AG09309 (cell line): ENCODE data around the gene MKX.

Experiments
- DNase-seq: peaks from one replicate; pipeline ENCODE4 v3.0.0-alpha.2; 2010; ENCODE audit warnings: low read depth
- H3K4me3 ChIP-seq: 2 replicates; pipeline ENCODE4 v1.5.1; 2011; ENCODE audit warnings: mild to moderate bottlenecking, low read depth, low read length, moderate library complexity; ENCODE audit not compliant: control insufficient read depth
- TF ChIP-seq, protein P1 (sequence below): IDR thresholded peaks from 2 replicates; pipeline ENCODE4 v1.5.1; 2011; ENCODE audit warnings: mild to moderate bottlenecking, low read depth, low read length, inconsistent platforms; ENCODE audit not compliant: insufficient read depth, control insufficient read depth; ENCODE audit errors: missing control alignments

Gene MKX

DNA sequence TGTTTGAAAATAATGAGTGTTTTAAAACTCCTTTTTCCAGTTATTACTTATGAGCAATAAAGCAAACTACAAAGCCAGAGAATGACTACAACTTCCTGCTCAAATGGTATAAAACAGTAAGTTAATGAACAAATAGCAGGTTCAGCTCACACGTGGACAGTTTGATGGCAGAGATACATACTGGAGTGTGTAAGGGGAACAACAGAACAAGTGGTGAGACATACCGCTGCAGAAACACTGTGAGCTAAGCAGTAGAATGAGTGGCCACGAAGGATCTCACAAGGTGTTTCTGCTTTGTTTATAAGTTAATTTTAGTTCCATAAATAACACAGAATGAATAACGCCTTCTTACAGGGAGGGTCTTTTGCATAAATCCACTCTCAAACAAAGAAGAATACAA is 3.0 kb upstream of the MKX start:
- no peak overlapping the region for H3K4me3 ChIP-seq
- TF ChIP-seq, protein P1, sequence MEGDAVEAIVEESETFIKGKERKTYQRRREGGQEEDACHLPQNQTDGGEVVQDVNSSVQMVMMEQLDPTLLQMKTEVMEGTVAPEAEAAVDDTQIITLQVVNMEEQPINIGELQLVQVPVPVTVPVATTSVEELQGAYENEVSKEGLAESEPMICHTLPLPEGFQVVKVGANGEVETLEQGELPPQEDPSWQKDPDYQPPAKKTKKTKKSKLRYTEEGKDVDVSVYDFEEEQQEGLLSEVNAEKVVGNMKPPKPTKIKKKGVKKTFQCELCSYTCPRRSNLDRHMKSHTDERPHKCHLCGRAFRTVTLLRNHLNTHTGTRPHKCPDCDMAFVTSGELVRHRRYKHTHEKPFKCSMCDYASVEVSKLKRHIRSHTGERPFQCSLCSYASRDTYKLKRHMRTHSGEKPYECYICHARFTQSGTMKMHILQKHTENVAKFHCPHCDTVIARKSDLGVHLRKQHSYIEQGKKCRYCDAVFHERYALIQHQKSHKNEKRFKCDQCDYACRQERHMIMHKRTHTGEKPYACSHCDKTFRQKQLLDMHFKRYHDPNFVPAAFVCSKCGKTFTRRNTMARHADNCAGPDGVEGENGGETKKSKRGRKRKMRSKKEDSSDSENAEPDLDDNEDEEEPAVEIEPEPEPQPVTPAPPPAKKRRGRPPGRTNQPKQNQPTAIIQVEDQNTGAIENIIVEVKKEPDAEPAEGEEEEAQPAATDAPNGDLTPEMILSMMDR = no peak
- no peak for DNase-seq

DNA sequence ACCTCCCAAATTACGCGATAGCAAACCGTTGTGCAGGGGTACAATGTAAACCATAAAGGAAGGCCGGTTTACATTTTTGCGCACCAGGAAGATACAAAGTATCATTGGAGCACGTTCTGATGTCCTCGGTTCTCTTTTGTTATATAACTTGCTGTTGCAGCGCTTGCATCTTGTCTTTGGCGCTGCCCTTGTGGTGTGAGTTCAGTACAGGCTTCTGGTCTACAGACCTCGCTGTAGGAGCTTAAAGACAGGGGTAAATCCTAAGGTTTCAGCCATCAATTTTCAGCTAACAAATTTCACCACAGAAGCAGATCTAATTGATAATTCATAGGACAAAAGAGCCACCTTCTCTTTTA is 1.5 kb upstream of the MKX start:
- DNase-seq = no peak

DNA sequence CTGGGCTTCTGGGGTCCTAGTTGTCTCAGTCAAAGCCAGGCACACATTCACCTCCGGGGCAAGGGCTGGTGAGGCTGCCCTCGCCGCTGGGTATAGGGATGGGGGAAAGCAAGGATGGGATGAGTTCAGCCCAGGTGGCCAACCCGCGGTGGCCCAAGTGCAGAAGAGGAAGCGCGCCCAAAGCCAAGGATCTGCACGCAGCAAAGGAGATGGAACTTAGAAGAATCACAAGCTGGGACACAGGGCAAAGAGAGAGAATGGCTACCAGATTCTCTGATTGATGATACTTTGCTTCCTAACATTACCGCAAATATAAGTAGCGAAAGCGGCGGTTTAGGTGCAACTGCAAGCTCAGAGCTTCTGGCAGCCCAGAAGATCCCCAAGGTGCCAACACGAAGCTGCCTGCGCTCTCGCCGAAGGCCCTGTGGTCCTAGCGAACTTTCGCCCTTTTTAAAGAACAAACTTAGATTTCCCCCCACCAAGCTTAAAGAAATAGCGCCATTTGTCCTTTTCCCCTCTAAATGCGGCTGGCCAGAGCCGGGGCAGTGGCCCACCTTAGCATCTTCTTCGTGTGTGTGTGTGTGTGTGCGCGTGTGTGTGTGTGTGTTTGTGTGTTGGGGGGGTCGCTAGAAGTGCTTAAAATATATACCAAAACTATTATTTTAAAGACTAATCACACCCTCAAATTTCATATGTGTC is 927 bp upstream of the MKX start:
- no peak for DNase-seq
- TF ChIP-seq, protein P1 = no peak
- peak overlapping the region; percentile 66 for H3K4me3 ChIP-seq

More for the DNA sequence above, 1.5 kb upstream of the MKX start:
- TF ChIP-seq, protein P1 = no peak
- peak overlapping the region; percentile 66 for H3K4me3 ChIP-seq

DNA sequence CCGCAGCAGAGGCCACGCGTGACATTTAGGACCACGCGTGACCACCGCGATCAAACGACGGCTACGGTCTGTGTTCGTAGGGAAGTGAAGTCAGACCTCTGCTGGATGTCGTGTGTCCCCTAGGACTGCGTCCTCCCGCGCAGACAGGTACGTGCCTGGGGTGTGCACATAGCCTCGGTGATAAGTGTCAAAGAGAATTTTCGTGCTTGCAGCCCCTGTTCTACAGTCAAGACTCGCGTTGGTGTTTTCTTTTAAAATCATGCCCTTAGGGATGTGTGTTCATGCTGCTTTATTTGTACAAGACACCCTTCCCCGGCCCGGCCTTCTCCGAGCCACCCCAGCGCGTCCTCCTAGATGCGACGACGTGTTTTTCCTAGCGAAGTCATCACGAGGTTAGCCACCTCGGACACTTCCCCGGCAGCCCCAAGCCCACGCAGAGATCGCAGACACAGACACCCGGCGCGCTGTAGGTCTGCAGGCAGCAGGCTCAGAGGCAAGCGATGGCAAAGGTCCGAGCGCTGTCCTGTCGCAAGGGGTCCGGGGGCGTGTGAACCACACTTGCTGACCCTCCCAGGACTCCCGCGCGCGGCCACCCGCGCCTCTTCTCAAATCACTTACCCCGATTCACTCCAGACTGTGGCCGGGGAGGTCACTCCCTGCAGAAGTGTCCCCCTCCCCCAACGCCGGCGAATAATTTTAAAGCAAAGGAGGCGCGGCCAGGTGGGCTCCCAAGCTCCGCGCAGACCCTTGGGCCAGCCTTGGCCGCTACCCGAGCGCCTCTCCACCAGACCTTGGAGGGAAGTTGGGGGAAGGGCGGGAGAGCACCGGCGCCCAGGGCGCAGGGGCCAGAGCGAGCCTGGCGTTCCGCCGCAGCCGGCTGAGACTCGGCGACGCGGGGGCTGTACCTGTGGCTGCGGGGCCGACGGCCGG is 552 bp downstream of the MKX start:
- DNase-seq = no peak
- peak overlapping the region; percentile 66 for H3K4me3 ChIP-seq
- TF ChIP-seq, protein P1 = no peak

DNA sequence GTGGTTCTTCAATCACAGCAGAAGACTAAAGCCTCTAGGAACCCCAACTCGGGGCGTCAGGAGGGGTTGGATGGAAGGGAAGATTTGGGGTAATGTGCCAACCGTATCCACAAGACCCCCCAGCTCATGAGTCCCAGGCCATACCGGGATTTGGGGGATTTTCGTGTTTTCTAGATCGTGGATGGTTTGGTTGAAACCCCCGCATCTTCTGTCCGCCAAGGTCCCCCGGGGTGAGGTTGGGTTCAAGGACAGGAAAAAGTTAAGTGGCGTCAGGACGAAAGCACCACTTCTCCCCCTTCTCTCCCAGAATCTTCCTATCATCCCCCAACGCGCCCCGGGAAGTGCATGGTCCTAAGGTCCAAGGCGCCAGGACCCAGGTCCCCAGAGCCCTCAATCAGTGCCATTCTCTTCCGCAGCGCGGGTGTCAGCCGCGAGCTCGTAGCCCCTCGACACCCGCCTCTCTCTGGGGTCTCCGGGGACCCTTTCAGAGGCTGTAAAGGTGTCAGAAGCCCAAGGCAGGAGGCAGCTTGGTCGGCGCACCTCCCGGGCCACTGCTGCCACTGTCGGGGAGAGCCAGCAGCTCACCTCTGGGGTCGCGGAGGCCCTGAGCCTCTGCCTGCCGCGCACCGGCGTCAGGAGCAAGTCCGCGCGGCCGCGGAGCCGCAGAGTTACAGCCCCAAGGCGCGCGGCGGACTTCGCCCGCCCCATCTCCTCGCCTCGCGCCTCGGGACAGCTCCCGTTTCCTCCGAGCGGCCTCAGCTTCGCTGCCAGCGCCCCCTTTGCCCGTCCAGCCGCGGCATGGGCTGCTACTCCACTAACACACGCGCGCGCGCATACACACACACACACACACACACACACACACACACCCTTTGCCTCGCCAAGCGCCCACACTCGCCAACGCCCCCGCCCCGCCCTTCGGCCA is 1.5 kb downstream of the MKX start:
- TF ChIP-seq, protein P1 = peak; percentile 20
- peak overlapping the region; percentile 66 for H3K4me3 ChIP-seq
- no peak for DNase-seq

DNA sequence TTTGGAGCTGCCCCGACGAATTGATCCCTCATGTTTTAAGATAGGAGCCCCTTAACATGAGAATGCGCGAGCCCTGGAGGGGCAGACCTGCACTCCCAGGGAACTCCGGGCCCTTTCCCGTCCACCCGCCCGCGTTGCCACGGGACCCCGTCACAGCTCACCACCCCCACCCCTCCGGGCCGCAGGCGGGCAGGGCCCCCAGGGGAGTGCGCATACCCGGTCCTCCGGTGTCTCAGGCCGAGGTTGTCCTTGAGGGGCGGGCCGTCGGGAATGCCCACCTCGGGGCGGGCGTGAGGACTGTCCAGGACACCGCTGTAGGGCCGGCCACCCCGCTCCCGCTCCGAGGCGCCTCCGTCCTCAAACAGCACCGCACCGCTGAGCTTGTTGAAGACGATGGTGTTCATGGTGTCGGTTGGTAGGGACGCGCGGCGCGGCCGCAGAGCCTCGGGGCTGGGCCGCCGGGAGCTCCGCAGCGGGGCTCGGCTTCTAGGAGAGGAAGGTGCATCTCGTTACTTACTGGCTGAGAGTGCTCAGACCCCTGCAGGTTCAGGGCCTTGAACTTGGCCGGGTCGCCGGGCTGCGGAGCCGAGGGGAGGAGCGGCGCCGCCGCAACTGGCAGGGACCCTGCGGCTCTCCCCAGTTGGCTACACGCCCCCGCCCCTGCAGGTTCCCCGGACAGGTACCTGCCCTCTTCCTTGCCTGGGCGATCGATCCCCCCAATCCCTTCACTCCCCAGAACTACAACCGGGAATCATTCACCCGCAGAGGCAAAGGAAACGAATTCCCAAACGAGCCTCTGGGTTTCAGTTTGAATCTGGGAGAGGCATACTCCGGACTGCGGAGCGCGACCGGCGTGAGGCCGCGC is 2.4 kb downstream of the MKX start:
- H3K4me3 ChIP-seq = peak overlapping the region; percentile 66
- no peak for DNase-seq
- TF ChIP-seq, protein P1 = no peak
